Measurements from ENCODE around the gene PTPRCAP. TPM values are rescaled to one million over a fixed set of nuclear protein-coding genes. Genes with fewer than 3 reads are reported as not detected.

The PTPRCAP gene
- polyA plus RNA-seq, 1 donor from 2014 or later, result 3.4 TPM

GRCh38 chr11:67469508-67469811 lies 32.0 kb upstream of the PTPRCAP start:
- H3F3A ChIP-seq (ENCODE audit: insufficient read depth, low read length, poor library complexity, severe bottlenecking), result no peaks in the 10 kb centered on the region
- peak overlapping the region; percentile 48 for H2AFZ ChIP-seq (ENCODE audit: low read depth, low read length)
- no peaks in the 10 kb centered on the region for H3K9me3 ChIP-seq (ENCODE audit: low read length)
- no peaks in the 10 kb centered on the region for H3K79me2 ChIP-seq (replicated peaks; ENCODE audit: insufficient read depth, low read length)
- TF ChIP-seq, protein P1, sequence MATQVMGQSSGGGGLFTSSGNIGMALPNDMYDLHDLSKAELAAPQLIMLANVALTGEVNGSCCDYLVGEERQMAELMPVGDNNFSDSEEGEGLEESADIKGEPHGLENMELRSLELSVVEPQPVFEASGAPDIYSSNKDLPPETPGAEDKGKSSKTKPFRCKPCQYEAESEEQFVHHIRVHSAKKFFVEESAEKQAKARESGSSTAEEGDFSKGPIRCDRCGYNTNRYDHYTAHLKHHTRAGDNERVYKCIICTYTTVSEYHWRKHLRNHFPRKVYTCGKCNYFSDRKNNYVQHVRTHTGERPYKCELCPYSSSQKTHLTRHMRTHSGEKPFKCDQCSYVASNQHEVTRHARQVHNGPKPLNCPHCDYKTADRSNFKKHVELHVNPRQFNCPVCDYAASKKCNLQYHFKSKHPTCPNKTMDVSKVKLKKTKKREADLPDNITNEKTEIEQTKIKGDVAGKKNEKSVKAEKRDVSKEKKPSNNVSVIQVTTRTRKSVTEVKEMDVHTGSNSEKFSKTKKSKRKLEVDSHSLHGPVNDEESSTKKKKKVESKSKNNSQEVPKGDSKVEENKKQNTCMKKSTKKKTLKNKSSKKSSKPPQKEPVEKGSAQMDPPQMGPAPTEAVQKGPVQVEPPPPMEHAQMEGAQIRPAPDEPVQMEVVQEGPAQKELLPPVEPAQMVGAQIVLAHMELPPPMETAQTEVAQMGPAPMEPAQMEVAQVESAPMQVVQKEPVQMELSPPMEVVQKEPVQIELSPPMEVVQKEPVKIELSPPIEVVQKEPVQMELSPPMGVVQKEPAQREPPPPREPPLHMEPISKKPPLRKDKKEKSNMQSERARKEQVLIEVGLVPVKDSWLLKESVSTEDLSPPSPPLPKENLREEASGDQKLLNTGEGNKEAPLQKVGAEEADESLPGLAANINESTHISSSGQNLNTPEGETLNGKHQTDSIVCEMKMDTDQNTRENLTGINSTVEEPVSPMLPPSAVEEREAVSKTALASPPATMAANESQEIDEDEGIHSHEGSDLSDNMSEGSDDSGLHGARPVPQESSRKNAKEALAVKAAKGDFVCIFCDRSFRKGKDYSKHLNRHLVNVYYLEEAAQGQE (IDR thresholded peaks at IDR 0.05; ENCODE audit: borderline replicate concordance), result no peak
- TF ChIP-seq SMC3 (conservative IDR thresholded peaks at IDR 0.05; ENCODE audit: poor library complexity) (peak; percentile 11), CTCF (IDR thresholded peaks at IDR 0.05; ENCODE audit: poor library complexity, severe bottlenecking) (peak; percentile 4)
- H3K36me3 ChIP-seq (ENCODE audit: insufficient read depth, low read length), result no peaks in the 10 kb centered on the region
- peak overlapping the region; percentile 48 for H3K4me2 ChIP-seq (ENCODE audit: low read length)
- peak overlapping the region; percentile 68 for H3K27ac ChIP-seq (ENCODE audit: low read length)
- no peaks in the 10 kb centered on the region for H3K9me2 ChIP-seq (ENCODE audit: insufficient read depth, low read length)
- no peaks in the 10 kb centered on the region for H4K20me1 ChIP-seq (ENCODE audit: insufficient read depth)
- H3K27me3 ChIP-seq (ENCODE audit: insufficient read depth, low read depth, low read length), result no peaks in the 10 kb centered on the region
- H3K9ac ChIP-seq (ENCODE audit: low read length), result peak overlapping the region; percentile 67
- peak overlapping the region; percentile 95 for H3K4me3 ChIP-seq (ENCODE audit: low read length)

DNA sequence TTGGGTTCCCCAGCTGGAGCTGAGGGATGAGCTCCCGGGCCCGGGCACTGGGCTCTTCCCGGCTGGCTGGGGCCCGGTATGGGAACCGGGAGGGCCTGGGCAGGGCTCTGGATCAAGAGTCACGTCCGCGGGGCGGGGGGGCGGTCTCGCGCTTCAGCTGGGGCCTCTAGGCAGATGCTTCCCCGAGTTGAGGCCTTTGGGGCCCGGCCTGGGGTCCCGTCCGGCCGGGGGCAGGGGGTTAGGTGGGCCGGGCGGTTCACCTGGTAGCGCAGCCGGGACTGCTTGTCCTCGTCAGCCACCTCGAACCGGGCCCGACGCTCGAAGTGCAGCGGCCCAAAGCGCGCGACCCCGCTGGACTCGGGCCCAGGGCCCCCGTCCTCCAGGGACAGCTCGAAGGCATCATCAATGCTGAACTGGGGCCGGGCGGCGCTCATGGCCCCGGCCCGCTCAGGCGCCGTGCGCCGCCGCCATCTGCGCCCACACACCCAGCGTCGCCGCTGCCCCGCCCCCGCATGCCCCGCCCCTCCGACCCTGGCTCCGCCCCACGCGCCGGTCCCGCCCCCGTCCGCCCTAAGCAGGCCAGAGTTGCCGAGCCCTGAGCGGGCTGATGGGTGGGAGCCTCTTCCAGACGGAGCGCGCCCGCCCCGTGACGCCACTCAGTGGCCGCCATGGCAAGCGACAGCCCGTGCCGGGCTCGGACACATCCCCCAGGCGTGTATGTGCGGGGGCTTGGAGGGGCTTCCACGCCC lies 31.5 kb upstream of the PTPRCAP start, which contains the start of gene TMEM134:
TMEM134 (minus strand) TSS at position 493 of the 749 bp plus-strand sequence; CDS start at position 434, 59 bp downstream.
- H3K79me2 ChIP-seq (replicated peaks; ENCODE audit: insufficient read depth, low read length), result no peaks in the 10 kb centered on the region
- H3K27me3 ChIP-seq (ENCODE audit: insufficient read depth, low read depth, low read length), result no peaks in the 10 kb centered on the region
- H3K9me2 ChIP-seq (ENCODE audit: insufficient read depth, low read length), result no peaks in the 10 kb centered on the region
- H4K20me1 ChIP-seq (ENCODE audit: insufficient read depth), result no peaks in the 10 kb centered on the region
- TF ChIP-seq, protein P1 (IDR thresholded peaks at IDR 0.05; ENCODE audit: borderline replicate concordance), result no peak
- TF ChIP-seq SMC3 (conservative IDR thresholded peaks at IDR 0.05; ENCODE audit: poor library complexity) (peak; percentile 77), POLR2AphosphoS5 (IDR thresholded peaks at IDR 0.05) (peak; percentile 82), EZH2 (IDR thresholded peaks at IDR 0.05; ENCODE audit: borderline replicate concordance, insufficient read depth, low read length, poor library complexity, severe bottlenecking) (no peak), EP300 (conservative IDR thresholded peaks at IDR 0.05; ENCODE audit: poor library complexity, severe bottlenecking) (peak; percentile 25), RAD21 (conservative IDR thresholded peaks at IDR 0.05) (peak; percentile 66), MXI1 (conservative IDR thresholded peaks at IDR 0.05; ENCODE audit: poor library complexity, severe bottlenecking) (peak; percentile 79), CTCF (IDR thresholded peaks at IDR 0.05; ENCODE audit: poor library complexity, severe bottlenecking) (peak; percentile 72)
- peak within 1 kb of the TSS; percentile 68 for H3K27ac ChIP-seq (ENCODE audit: low read length)
- H3K4me2 ChIP-seq (ENCODE audit: low read length), result peak within 1 kb of the TSS; percentile 94
- no peaks in the 10 kb centered on the region for H3K36me3 ChIP-seq (ENCODE audit: insufficient read depth, low read length)
- H3K9me3 ChIP-seq (ENCODE audit: low read length), result no peaks in the 10 kb centered on the region
- H3K9ac ChIP-seq (ENCODE audit: low read length), result peak within 1 kb of the TSS; percentile 86
- H2AFZ ChIP-seq (ENCODE audit: low read depth, low read length), result peak within 1 kb of the TSS; percentile 80
- no peaks in the 10 kb centered on the region for H3F3A ChIP-seq (ENCODE audit: insufficient read depth, low read length, poor library complexity, severe bottlenecking)
- H3K4me3 ChIP-seq (ENCODE audit: low read length), result peak within 1 kb of the TSS; percentile 95

Measured in neural cell (in vitro differentiated cells).